Transverse colon (tissue), 4 donors: Measurements from ENCODE around the gene DAO. TPM values are rescaled to one million over a fixed set of nuclear protein-coding genes. Genes with fewer than 3 reads are reported as not detected.
A peak's percentile ranks its signal among the peaks of the same experiment; 100 is the strongest.

Experiments used
- DNase-seq: peaks from one replicate; pipeline ENCODE4 v3.0.0-alpha.2; 2019
- H3K27ac ChIP-seq, 4 donors: fragments of 200-600 bp; sonication (generic); 2 replicates each; pipeline ENCODE4 v1.5.1; 2016 to 2018; ENCODE audit warnings: inconsistent platforms in 4 of 4
- H3K27me3 ChIP-seq: fragments of 200-600 bp; sonication (generic); 2 replicates; pipeline ENCODE4 v1.5.1; 2017; ENCODE audit warnings: inconsistent platforms
- H3K36me3 ChIP-seq, 4 donors: fragments of 200-600 bp; sonication (generic); 2 replicates each; pipeline ENCODE4 v1.5.1; 2017 to 2019; ENCODE audit warnings: inconsistent platforms in 4 of 4
- H3K4me1 ChIP-seq, 4 donors: fragments of 200-600 bp; sonication (generic); 2 replicates each; pipeline ENCODE4 v1.5.1; 2017 to 2020; ENCODE audit warnings: inconsistent platforms in 4 of 4
- H3K4me3 ChIP-seq, 4 donors: fragments of 200-600 bp; sonication (generic); 1 replicate in 1 of 4; 2 replicates in 3 of 4; pipeline versions ENCODE4 v1.5.1 to v1.6.1; 2017 to 2019; ENCODE audit warnings: inconsistent platforms in 4 of 4
- H3K9me3 ChIP-seq, 2 donors: fragments of 200-600 bp; sonication (generic); 2 replicates each; pipeline ENCODE4 v1.5.1; 2017 to 2019; ENCODE audit warnings: inconsistent platforms in 2 of 2
- EP300 ChIP-seq: sonication (generic); formaldehyde crosslinking; IDR thresholded peaks from one replicate; pipeline ENCODE4 v1.6.1; 2017; ENCODE audit warnings: antibody characterized with exemption, low read depth
- POLR2A ChIP-seq: fragments of 450-650 bp; IDR thresholded peaks from one replicate; pipeline ENCODE4 v1.6.1; 2016; ENCODE audit warnings: antibody characterized with exemption, mild to moderate bottlenecking, moderate library complexity
- POLR2AphosphoS5 ChIP-seq, 3 donors: sonication (generic); formaldehyde crosslinking; IDR thresholded peaks; one replicate each; pipeline ENCODE4 v1.6.1; 2016; ENCODE audit warnings: antibody characterized with exemption in 3 of 3
- WGBS, 2 donors: methylation state at CpG; one replicate each; pipeline ENCODE4 v1.1.5; 2018; ENCODE audit warnings: low coverage in 1 of 2; 5-methylcytosine and 5-hydroxymethylcytosine counted together
- in situ Hi-C, 4 donors: fragments of 200-750 bp; cut with MboI; loops; one replicate each; pipeline versions ENCODE4 v1.15.0 to v1.15.1; 2017; ENCODE audit warnings: low sequenced_read_pairs in 3 of 4, low pct_ligation_motif_present in 1 of 4, low pct_unique_long_range_greater_than_20kb in 1 of 4
- intact Hi-C: fragments of 100-400 bp; cut with DNase I; formaldehyde crosslinking; loops from one replicate; pipeline ENCODE4 v1.15.1; 2023; ENCODE audit warnings: low total_unique reads
- total RNA-seq, 4 donors: library from RNA; depleted of rRNA; stranded (reverse); fragments of >200 nt; gene quantifications; one replicate each; pipeline ENCODE4 v1.1.0, GENCODE V29; 2016
- TF ChIP-seq, protein P1 (sequence below), 5 experiments: fragments of 200-600 bp in 3 of 5; fragments of 450-650 bp in 2 of 5; sonication (generic) in 3 of 5; IDR thresholded peaks; 1 replicate in 2 of 5; 2 replicates in 3 of 5; pipeline ENCODE4 v1.5.1; 2016 to 2017; ENCODE audit warnings: antibody characterized with exemption in 5 of 5, inconsistent platforms in 3 of 5, mild to moderate bottlenecking in 2 of 5, moderate library complexity in 1 of 5

Gene DAO
- total RNA-seq, 4 donors from 2014 or later: 3.7 to 7.1 (median 4.4) TPM; not detected in 1

DNA sequence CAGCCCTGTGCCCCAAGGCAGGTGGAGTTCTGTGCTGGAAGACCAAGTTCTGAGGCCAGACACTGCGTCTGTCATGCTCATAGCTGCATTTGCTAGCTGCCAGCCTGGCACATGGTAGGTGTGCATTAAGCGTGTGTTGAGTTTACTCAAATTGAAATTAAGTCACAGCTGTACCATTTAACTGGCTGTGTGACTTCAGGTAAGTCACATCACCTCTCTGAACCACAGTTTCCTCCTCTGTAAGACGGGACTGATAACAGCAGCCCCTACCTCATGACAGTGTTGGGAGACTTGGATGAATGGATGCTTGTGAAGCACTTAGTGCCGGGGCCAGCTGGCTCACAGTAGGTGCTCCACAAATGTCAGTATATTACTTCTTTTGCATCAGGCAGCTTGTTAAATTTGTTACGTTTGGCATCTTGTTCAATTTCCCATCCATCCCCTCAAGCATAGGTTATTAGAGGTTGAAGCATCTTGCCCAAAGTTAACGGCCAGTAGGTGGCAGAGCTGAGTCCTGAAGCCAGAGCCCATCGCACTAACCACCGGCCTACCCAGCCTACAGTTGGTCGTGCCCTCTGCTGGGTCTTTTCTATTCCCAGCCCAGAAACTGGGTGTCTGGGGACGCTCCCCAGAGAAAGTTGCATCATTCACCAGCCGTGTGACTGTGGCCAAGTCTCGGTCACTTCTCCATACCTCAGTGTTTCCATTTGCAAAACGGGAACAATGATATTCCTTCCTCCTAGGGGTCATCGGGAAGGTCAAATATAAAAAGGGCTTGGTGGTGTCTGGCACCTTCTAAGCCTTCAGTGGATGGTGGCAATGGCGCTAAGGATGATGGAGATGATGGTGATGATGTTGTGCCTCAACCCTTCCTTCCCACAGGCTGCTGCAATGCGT, 4.5 kb downstream of the DAO start:
- Histone ChIP-seq H3K27me3 (no peaks in the 10 kb centered on the region), H3K4me1 (peaks cover 0 to 7% (median 2%) of the 10 kb centered on the region in 4 donors), H3K9me3 (no peaks in the 10 kb centered on the region), H3K4me3 (no peak overlapping the region), H3K36me3 (no peaks in the 10 kb centered on the region), H3K27ac (no peak overlapping the region)
- TF ChIP-seq, protein P1, sequence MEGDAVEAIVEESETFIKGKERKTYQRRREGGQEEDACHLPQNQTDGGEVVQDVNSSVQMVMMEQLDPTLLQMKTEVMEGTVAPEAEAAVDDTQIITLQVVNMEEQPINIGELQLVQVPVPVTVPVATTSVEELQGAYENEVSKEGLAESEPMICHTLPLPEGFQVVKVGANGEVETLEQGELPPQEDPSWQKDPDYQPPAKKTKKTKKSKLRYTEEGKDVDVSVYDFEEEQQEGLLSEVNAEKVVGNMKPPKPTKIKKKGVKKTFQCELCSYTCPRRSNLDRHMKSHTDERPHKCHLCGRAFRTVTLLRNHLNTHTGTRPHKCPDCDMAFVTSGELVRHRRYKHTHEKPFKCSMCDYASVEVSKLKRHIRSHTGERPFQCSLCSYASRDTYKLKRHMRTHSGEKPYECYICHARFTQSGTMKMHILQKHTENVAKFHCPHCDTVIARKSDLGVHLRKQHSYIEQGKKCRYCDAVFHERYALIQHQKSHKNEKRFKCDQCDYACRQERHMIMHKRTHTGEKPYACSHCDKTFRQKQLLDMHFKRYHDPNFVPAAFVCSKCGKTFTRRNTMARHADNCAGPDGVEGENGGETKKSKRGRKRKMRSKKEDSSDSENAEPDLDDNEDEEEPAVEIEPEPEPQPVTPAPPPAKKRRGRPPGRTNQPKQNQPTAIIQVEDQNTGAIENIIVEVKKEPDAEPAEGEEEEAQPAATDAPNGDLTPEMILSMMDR (IDR thresholded peaks at IDR 0.05): peak; percentile 48 to 61 (median 58)
- TF ChIP-seq POLR2AphosphoS5 (IDR thresholded peaks at IDR 0.05) (no peak), EP300 (no peak)
- DNase-seq: peak; percentile 67
- 55 to 72% methylated on average over 2 to 16 of the region's 16 CpGs for WGBS, 2 donors
- intact Hi-C loops (no loop called here), in situ Hi-C loops (loop anchor here in 1 of 4 donors (10.0 kb wide), 1 partner anchor 70 kb away; no protein-coding TSS in a partner anchor)

DNA sequence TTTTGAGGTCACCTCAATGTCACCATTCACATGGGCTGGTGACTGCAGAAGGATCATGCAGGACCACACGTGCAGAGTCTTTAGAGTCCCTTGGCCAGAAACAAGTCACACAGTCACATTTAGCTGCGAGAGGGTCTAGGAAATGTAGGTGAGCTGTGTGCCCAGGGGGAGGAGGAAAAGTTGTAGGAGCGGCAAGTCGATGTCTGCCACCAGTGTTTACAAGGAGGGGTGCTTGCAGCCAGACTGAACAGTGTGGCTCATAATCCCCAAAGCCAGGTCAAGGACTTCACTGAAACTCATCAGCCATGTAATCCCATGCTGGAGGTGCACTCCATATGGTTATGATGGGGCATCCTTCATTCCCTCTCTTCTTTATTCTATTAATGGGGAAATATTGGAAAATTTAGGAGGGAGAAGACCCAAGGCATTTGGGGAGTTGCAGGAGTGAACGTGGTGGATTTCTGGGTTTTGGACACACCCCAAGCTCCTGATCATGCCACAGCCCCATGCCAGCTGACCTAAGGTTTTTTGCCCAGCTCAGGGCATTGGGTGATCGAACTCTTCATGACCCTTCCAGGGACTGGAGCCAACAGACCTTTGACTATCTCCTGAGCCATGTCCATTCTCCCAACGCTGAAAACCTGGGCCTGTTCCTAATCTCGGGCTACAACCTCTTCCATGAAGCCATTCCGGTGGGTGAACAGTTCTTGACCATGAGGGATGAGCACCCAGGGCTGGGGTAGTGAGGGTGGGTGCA, 7.2 kb downstream of the DAO start:
- intact Hi-C loops (no loop called here), in situ Hi-C loops (loop anchor here in 1 of 4 donors (10.0 kb wide), 1 partner anchor 68 kb away; no protein-coding TSS in a partner anchor)
- no peaks in the 10 kb centered on the region for H3K27me3 ChIP-seq
- H3K4me3 ChIP-seq: no peak overlapping the region
- 82% methylated on average over 9 of the region's 9 CpGs; no CpG with 5 or more reads in 1 of the 2 donors for WGBS, 2 donors
- H3K27ac ChIP-seq: no peak overlapping the region
- H3K36me3 ChIP-seq: no peaks in the 10 kb centered on the region
- no peak for DNase-seq
- no peaks in the 10 kb centered on the region for H3K9me3 ChIP-seq
- no peak for TF ChIP-seq POLR2A
- no peak for TF ChIP-seq EP300
- TF ChIP-seq, protein P1 (IDR thresholded peaks at IDR 0.05): no peak
- no peak for TF ChIP-seq POLR2AphosphoS5 (IDR thresholded peaks at IDR 0.05)
- no peaks in the 10 kb centered on the region for H3K4me1 ChIP-seq

DNA sequence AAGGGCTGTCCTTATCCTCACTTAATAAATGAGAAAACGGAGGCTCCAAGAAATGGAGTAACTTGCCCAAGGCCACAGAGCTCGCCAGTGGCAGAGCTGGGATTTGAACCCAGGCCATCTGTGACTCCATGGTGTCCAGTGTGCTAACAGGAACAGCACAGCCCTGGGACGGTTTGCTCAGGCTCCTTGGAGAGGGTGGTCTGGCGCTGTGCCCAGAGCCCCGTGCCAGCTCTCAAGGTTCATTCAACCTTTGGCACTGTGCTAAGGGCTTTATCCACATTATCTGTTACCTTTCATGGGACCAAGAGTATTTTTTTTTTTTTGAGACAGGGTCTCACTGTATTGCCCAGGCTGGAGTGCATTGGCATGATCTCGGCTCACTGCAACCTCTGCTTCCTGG, 8.1 kb downstream of the DAO start:
- Histone ChIP-seq H3K27ac (no peak overlapping the region), H3K4me3 (no peak overlapping the region), H3K4me1 (no peaks in the 10 kb centered on the region), H3K27me3 (no peaks in the 10 kb centered on the region), H3K9me3 (no peaks in the 10 kb centered on the region), H3K36me3 (no peaks in the 10 kb centered on the region)
- no peak for TF ChIP-seq POLR2AphosphoS5 (IDR thresholded peaks at IDR 0.05)
- intact Hi-C loops (no loop called here), in situ Hi-C loops (loop anchor here in 1 of 4 donors (10.0 kb wide), 1 partner anchor 67 kb away; no protein-coding TSS in a partner anchor)
- no peak for DNase-seq
- WGBS, 2 donors: 51% methylated on average over 6 of the region's 6 CpGs; no CpG with 5 or more reads in 1 of the 2 donors

DNA sequence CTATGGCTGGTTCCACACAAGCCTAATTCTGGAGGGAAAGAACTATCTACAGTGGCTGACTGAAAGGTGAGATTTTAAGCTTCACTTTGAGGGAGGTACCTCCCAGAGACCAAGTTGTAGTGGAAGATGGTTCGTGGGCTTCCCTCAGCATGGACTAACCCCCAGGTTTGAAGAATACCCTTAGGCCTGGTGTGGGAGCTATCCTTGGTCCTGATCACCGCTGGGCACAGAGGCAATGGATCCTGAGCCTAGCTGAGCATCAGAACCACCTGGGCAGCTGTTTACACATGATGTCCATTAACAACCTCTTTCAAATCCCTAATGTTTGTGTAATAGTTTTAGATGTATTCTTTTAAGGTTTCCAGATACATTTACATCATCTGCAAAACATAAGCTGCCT, 10.3 kb downstream of the DAO start:
- no peaks in the 10 kb centered on the region for H3K9me3 ChIP-seq
- H3K4me3 ChIP-seq: no peak overlapping the region
- 71% methylated on average over 2 of the region's 2 CpGs; no CpG with 5 or more reads in 1 of the 2 donors for WGBS, 2 donors
- intact Hi-C loops: no loop called here
- H3K4me1 ChIP-seq: no peaks in the 10 kb centered on the region
- TF ChIP-seq EP300 (no peak), POLR2A (no peak), POLR2AphosphoS5 (IDR thresholded peaks at IDR 0.05) (no peak)
- TF ChIP-seq, protein P1 (IDR thresholded peaks at IDR 0.05): no peak
- no peak overlapping the region for H3K27ac ChIP-seq
- H3K27me3 ChIP-seq: no peaks in the 10 kb centered on the region
- in situ Hi-C loops: no loop called here
- no peak for DNase-seq
- no peaks in the 10 kb centered on the region for H3K36me3 ChIP-seq
